Limb (tissue), 2 donors: ENCODE results near the gene GNAQ.
"Not testable (repeated sequence)": the region's sequence is repeated elsewhere in the genome, so short reads cannot be mapped to it uniquely, and the experiment has no call there.

ENCODE experiments used
- DNase-seq, 2 donors: peaks; one replicate each; pipeline ENCODE4 v3.0.0-alpha.2; 2016; ENCODE audit errors: extremely low spot score in 2 of 2

GNAQ gene

GRCh38 chr9:77783518-77783917, 248.1 kb downstream of the GNAQ start:
- no peak for DNase-seq

- no peak for DNase-seq
Observed at GRCh38 chr9:77779010-77779409, 252.6 kb downstream of the GNAQ start.

GRCh38 chr9:77773381-77773780, 258.2 kb downstream of the GNAQ start:
- DNase-seq, result no peak

- DNase-seq, result no peak
Observed at GRCh38 chr9:77772646-77773045, 259.0 kb downstream of the GNAQ start.

- DNase-seq, result no peak
Observed at GRCh38 chr9:77771171-77771570, 260.4 kb downstream of the GNAQ start.

- DNase-seq, result no peak
Observed at GRCh38 chr9:77770340-77770739, 261.3 kb downstream of the GNAQ start.

GRCh38 chr9:77769246-77769645, 262.4 kb downstream of the GNAQ start:
- DNase-seq, result no peak

- no peak for DNase-seq
Observed at GRCh38 chr9:77766587-77766986, 265.0 kb downstream of the GNAQ start.

GRCh38 chr9:77765781-77766259, 265.8 kb downstream of the GNAQ start:
- DNase-seq, result no peak

GRCh38 chr9:77764894-77765780, 266.5 kb downstream of the GNAQ start:
- DNase-seq, result no peak

- DNase-seq, result no peak
Observed at GRCh38 chr9:77763566-77763965, 268.0 kb downstream of the GNAQ start.

GRCh38 chr9:77760919-77761318, 270.7 kb downstream of the GNAQ start:
- not testable (repeated sequence) for DNase-seq

- DNase-seq, result no peak
Observed at GRCh38 chr9:77759391-77759790, 272.2 kb downstream of the GNAQ start.

- no peak for DNase-seq
Observed at GRCh38 chr9:77756449-77756848, 275.2 kb downstream of the GNAQ start.

GRCh38 chr9:77753180-77753579, 278.4 kb downstream of the GNAQ start:
- DNase-seq, result no peak

GRCh38 chr9:77752554-77752953, 279.1 kb downstream of the GNAQ start:
- DNase-seq, result no peak

GRCh38 chr9:77751341-77752091, 280.1 kb downstream of the GNAQ start:
- peak; percentile 38 to 79 for DNase-seq

GRCh38 chr9:77750981-77751340, 280.6 kb downstream of the GNAQ start:
- no peak for DNase-seq

- DNase-seq, result no peak
Observed at GRCh38 chr9:77750284-77750683, 281.3 kb downstream of the GNAQ start.

GRCh38 chr9:77748214-77748772, 283.3 kb downstream of the GNAQ start:
- DNase-seq, result no peak

- DNase-seq, result no peak
Observed at GRCh38 chr9:77747163-77747562, 284.4 kb downstream of the GNAQ start.

GRCh38 chr9:77744841-77745430, 286.7 kb downstream of the GNAQ start:
- DNase-seq, result no peak
